ENCODE measurements around the gene FBXO47.
"Not testable (repeated sequence)": the region's sequence is repeated elsewhere in the genome, so short reads cannot be mapped to it uniquely, and the experiment has no call there.

The FBXO47 gene

GRCh38 chr17:38925263-38925995 is 41.8 kb downstream of the FBXO47 start, which contains the start of gene LASP1NB:
Gene LASP1NB, plus strand, starts transcription at chr17:38925614.
- in situ Hi-C loops (cut with MboI; ENCODE audit: low sequenced_read_pairs), result no loop called here

- in situ Hi-C loops (cut with MboI; ENCODE audit: low sequenced_read_pairs), result no loop called here
Measured at GRCh38 chr17:38922538-38923297, 44.5 kb downstream of the FBXO47 start.

DNA sequence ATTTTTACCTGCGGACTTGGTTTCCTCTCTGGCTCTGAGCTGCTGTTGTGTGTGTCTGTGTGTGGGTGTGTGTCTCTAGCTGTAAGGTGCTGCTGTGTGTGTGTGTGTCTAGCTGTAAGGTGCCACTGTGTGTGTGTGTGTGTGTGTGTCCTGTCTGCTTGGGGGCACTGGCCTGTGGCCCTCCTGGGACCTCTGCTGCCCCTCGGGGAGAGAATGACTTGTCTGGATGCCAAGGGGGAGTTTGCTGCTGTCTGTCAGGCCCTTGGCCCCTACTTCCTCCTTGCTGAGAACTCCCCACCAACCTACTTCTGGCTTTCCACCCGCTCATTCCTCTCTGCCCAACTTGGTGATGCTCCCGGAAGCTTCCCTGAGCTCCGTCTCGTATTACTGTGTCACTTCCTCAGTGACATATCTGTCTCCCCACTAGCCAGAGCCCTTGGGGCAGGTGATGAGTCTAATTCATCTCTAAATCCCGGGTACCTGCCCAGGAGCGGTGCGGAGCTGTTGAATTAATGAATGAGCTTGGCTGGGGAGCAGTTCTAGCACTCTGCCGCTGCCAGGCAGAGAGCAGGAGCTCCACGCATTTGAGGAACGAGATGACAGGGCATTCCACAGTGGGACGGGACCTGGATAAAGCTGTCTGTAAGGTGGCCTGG is 45.3 kb downstream of the FBXO47 start:
- in situ Hi-C loops (cut with MboI; ENCODE audit: low sequenced_read_pairs), result no loop called here

DNA sequence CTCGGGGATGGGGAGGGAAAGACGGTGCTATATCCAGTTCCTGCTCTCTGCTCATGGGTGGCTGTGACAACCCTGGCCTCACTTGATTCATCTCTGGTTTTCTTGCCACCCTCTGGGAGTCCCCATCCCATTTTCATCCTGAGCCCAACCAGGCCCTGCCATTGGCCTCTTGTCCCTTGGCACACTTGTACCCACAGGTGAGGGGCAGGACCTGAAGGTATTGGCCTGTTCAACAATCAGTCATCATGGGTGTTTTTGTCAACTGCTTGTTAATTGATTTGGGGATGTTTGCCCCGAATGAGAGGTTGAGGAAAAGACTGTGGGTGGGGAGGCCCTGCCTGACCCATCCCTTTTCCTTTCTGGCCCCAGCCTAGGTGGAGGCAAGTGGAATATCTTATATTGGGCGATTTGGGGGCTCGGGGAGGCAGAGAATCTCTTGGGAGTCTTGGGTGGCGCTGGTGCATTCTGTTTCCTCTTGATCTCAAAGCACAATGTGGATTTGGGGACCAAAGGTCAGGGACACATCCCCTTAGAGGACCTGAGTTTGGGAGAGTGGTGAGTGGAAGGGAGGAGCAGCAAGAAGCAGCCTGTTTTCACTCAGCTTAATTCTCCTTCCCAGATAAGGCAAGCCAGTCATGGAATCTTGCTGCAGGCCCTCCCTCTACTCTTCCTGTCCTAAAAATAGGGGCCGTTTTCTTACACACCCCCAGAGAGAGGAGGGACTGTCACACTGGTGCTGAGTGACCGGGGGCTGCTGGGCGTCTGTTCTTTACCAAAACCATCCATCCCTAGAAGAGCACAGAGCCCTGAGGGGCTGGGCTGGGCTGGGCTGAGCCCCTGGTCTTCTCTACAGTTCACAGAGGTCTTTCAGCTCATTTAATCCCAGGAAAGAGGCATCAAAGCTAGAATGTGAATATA is 46.6 kb downstream of the FBXO47 start:
- in situ Hi-C loops (cut with MboI; ENCODE audit: low sequenced_read_pairs), result no loop called here

GRCh38 chr17:38919316-38920078 is 47.7 kb downstream of the FBXO47 start:
- in situ Hi-C loops (cut with MboI; ENCODE audit: low sequenced_read_pairs), result no loop called here

DNA sequence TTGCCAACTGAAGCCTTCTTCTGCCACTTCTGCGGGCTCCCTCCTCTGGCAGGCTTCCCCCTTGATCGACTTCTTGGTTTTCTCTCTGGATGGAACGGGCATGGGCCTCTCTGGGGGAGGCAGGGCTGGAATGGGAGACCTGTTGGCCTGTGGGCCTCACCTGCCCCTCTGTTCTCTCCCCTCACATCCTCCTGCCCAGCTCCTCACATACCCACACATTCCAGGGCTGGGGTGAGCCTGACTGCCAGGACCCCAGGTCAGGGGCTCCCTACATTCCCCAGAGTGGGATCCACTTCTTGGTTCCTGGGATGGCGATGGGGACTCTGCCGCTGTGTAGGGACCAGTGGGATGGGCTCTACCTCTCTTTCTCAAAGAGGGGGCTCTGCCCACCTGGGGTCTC is 48.3 kb downstream of the FBXO47 start:
- in situ Hi-C loops (cut with MboI; ENCODE audit: low sequenced_read_pairs), result no loop called here

DNA sequence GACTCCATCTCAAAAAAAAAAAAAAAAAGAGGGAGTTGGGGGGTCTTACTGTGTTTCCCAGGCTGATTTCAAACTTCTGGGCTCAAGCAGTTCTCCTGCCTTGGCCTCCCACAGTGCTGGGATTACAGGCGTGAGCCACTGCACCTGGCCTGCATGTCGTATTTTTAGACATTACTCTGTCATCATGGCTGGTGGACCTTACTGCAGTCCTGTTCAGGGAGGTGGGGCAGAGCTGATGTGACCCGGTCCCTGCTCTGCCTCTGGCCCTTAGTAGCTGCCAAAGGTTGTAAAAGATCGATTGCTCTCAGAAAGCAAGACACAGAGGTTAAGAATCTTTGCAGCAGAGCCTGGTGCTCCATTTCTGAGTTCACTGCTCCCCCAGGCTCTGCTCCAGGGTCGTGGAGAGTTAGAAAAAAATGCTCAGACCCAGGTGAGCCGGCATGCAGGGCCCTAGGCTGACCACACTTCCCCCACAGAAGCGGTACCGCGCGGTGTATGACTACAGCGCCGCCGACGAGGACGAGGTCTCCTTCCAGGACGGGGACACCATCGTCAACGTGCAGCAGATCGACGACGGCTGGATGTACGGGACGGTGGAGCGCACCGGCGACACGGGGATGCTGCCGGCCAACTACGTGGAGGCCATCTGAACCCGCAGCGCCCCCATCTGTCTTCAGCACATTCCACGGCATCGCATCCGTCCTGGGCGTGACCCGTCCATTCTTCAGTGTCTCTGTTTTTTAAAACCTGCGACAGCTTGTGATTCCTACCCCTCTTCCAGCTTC is 48.9 kb downstream of the FBXO47 start:
- in situ Hi-C loops (cut with MboI; ENCODE audit: low sequenced_read_pairs), result no loop called here

DNA sequence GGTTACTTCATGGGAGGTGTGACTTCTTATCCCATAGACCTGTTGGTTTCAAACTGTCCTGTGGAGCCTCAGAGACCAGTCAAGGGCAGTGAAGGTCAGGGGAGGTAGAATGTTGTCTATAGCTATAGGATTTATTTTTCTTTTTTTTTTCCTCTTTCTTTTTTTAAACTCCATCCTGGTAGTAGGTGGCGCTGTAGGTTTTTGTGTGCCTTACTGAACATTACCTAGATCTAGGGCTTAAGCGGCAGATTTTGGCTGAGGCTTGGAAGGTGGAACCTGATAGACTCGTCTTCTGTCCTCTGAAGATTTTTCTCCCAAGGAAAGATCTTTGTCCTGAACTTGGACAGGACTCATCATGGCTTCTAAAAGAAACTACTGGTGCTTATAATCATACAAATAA is 49.9 kb downstream of the FBXO47 start:
- in situ Hi-C loops (cut with MboI; ENCODE audit: low sequenced_read_pairs), result no loop called here

DNA sequence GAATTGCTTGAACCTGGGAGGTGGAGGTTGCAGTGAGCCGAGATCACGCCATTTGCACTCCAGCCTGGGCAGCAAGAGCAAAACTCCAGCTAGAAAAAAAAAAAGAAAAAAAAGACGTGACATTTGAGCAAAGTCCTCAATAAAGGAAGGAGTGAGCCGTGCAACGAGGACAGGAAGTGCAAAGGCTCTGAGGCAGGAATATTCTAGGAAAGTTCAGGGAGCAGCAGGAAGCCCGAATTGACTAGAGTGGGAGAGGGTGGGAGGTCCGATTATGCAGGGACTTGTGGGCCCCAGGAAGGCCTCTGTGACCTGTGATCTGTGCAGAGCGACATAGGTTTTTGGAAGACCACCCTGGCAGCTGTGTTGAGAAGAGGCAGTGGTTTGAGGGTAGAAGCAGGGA is 50.4 kb downstream of the FBXO47 start:
- in situ Hi-C loops (cut with MboI; ENCODE audit: low sequenced_read_pairs), result no loop called here

DNA sequence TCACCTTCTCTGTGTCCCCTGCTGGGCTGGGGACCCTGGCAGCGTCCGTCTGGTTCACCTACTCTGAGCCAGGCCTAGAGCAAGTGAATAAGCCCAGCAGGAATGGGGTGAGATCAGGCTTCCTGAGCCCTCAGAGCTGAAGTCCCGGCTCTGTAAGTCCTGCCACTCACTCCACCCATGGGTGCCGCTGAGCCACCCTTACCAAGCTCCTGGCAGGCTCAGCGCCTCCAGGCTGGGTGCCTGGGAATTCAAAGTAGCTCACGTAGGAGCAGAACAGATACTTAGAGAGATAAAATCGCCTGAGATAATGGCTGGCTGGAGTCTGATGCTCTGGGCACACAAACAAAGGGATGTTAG is 51.6 kb downstream of the FBXO47 start:
- in situ Hi-C loops (cut with MboI; ENCODE audit: low sequenced_read_pairs), result no loop called here

- in situ Hi-C loops (cut with MboI; ENCODE audit: low sequenced_read_pairs), result no loop called here
Measured at GRCh38 chr17:38914741-38915638, 52.2 kb downstream of the FBXO47 start.

DNA sequence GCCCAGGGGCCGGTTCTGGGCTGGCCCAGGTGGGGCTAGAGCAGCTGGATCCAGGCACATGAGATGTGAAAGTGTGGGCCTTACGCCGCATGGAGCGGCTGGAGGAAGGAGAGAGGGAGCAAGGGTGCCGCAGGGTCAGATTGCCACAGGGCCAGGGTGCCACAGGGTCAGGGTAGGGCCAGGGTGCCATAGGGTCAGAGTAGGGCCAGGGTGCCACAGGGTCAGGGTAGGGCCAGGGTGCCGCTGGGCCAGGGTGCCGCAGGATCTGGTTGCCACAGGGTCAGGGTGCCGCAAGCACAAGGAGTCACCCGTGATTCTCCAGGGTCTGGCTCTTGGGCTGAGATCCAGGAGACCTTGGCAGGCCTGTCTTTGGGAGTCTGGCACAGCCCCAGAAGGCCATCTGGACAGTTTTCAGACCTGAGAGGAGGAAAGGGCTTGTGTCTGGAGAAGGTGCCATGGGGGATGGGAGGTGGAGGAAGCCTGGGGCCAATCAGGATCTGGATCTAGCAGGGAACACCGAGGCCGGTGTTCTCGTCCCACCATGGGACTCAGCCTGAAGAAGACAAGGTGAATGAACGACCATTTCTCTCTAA is 54.9 kb downstream of the FBXO47 start:
- in situ Hi-C loops (cut with MboI; ENCODE audit: low sequenced_read_pairs), result no loop called here

DNA sequence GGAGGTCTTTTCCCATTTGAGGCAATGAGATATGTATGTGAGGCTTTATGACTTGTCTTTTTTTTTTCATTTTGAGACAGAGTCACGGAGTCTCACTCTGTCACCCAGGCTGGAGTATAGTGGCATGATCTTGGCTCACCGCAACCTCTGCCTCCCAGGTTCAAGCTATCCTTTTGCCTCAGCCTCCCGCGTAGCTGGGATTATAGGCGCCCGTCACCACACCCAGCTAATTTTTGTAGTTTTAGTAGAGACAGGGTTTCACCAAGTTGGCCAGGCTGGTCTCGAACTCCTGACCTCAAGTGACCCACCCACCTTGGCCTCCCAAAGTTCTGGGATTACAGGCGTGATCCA is 55.5 kb downstream of the FBXO47 start:
- in situ Hi-C loops (cut with MboI; ENCODE audit: low sequenced_read_pairs), result not testable (repeated sequence)

- in situ Hi-C loops (cut with MboI; ENCODE audit: low sequenced_read_pairs), result no loop called here
Measured at GRCh38 chr17:38911081-38911730, 56.0 kb downstream of the FBXO47 start.

- in situ Hi-C loops (cut with MboI; ENCODE audit: low sequenced_read_pairs), result no loop called here
Measured at GRCh38 chr17:38910325-38910724, 56.9 kb downstream of the FBXO47 start.

DNA sequence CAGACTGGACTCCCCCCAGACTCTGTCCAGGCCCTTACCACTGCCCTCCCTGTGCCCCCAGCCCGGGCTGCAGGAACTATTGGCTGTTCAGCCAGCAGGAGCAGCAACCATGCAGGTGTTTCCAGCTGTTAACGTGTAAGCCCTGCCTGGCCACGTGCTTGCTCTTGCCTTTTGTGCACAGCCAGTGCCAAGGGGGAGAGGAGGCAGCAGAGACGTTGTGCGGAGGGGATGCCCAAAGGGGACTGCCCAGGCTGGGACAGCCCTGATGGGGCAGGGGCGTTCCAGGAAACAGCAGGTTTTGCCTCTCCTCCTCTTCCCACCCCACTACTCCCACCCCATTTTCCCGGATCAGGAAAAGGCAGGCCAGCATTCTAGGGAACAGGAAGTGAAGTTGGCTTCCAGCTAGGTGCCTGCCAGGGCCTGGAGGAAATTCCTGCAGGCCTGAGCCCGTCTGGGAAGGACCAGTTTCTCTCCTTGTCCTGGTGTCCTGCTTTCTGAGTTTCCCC is 58.5 kb downstream of the FBXO47 start:
- in situ Hi-C loops (cut with MboI; ENCODE audit: low sequenced_read_pairs), result no loop called here

DNA sequence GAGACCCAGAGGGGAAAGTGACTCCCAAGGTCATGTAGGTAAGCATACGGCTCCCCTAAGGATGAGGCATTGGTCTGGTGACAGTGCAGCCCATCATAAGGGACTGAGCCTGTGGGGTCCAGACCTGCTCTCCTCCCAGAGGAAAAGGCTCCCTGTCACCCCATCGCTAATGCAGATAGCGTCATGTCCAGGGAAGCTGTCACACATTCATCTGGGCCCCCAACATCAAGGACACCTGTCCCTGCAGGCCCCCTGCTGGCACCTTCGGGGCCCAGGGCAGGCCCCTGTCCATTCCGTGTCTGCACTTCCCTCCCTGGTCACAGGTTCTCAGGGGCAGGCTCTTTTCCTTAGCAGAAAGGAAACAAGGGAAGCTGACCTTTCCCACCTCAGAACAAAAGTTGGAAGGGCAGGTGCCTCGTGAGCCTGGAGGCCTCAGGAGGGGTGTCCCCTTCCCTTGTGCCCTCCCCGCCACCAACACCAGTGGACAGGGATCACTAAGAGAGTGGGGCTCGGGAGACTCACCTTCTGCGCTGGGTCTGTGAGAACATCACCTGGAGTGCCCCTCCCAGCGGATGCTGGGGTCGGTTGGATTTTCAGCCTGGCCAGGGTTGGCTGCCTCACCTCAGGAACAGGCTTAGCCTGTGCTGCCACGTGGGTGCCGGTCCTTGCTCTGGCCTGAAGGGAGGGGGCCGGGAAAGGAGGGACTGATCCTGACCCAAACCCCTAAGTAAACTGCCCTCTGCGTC is 59.1 kb downstream of the FBXO47 start:
- in situ Hi-C loops (cut with MboI; ENCODE audit: low sequenced_read_pairs), result no loop called here
